Activated CD8-positive, alpha-beta memory T cell treated with anti-CD3 and anti-CD28 coated beads for 24 hours (primary cell): ENCODE measurements around the gene ADGRV1.
"Not testable (repeated sequence)": the region's sequence is repeated elsewhere in the genome, so short reads cannot be mapped to it uniquely, and the experiment has no call there.

ENCODE experiments used
- DNase-seq: peaks from one replicate; pipeline ENCODE4 v3.0.0-alpha.2; 2020

Gene ADGRV1

GRCh38 chr5:90917928-90918668 is 359.5 kb downstream of the ADGRV1 start:
- DNase-seq: no peak

GRCh38 chr5:90921418-90921973 is 362.9 kb downstream of the ADGRV1 start:
- DNase-seq: no peak

GRCh38 chr5:90924222-90924621 is 365.6 kb downstream of the ADGRV1 start:
- not testable (repeated sequence) for DNase-seq

- not testable (repeated sequence) for DNase-seq
Measured at GRCh38 chr5:90929013-90929839, 370.6 kb downstream of the ADGRV1 start.

GRCh38 chr5:90930062-90930461 is 371.5 kb downstream of the ADGRV1 start:
- DNase-seq: no peak

GRCh38 chr5:90930756-90931431 is 372.3 kb downstream of the ADGRV1 start:
- no peak for DNase-seq

GRCh38 chr5:90932052-90932699 is 373.6 kb downstream of the ADGRV1 start:
- DNase-seq: no peak

- DNase-seq: no peak
Measured at GRCh38 chr5:90933298-90933697, 374.7 kb downstream of the ADGRV1 start.

GRCh38 chr5:90934091-90934719 is 375.6 kb downstream of the ADGRV1 start:
- DNase-seq: no peak

- no peak for DNase-seq
Measured at GRCh38 chr5:90934738-90935137, 376.1 kb downstream of the ADGRV1 start.

- no peak for DNase-seq
Measured at GRCh38 chr5:90939211-90939610, 380.6 kb downstream of the ADGRV1 start.

GRCh38 chr5:90940227-90940995 is 381.8 kb downstream of the ADGRV1 start:
- no peak for DNase-seq

GRCh38 chr5:90941002-90941720 is 382.6 kb downstream of the ADGRV1 start:
- DNase-seq: no peak

GRCh38 chr5:90944116-90944515 is 385.5 kb downstream of the ADGRV1 start:
- DNase-seq: no peak

GRCh38 chr5:90947667-90948066 is 389.1 kb downstream of the ADGRV1 start:
- no peak for DNase-seq

- DNase-seq: no peak
Measured at GRCh38 chr5:90948969-90949368, 390.4 kb downstream of the ADGRV1 start.

GRCh38 chr5:90949469-90950358 is 391.1 kb downstream of the ADGRV1 start:
- DNase-seq: no peak

GRCh38 chr5:90955001-90955635 is 396.5 kb downstream of the ADGRV1 start:
- no peak for DNase-seq

GRCh38 chr5:90956511-90957097 is 398.0 kb downstream of the ADGRV1 start:
- no peak for DNase-seq
